Effector memory CD4-positive, alpha-beta T cell (primary cell): ENCODE results near the gene NRIP1.

Source experiments
- DNase-seq, 3 donors: peaks; one replicate each; pipeline ENCODE4 v3.0.0-alpha.2; 2020
- H3K27ac ChIP-seq: 2 replicates; pipeline ENCODE4 v1.7.0; 2013; ENCODE audit warnings: mild to moderate bottlenecking, low read length, moderate library complexity; ENCODE audit not compliant: insufficient read depth, poor library complexity, severe bottlenecking
- H3K27me3 ChIP-seq: replicated peaks from 2 replicates; pipeline ENCODE4 v1.7.0; 2013; ENCODE audit warnings: mild to moderate bottlenecking, low read length; ENCODE audit not compliant: insufficient read depth, control insufficient read depth, poor library complexity, severe bottlenecking
- H3K36me3 ChIP-seq: 2 replicates; pipeline ENCODE4 v1.7.0; 2013; ENCODE audit warnings: mild to moderate bottlenecking, low read length, moderate library complexity; ENCODE audit not compliant: control insufficient read depth, insufficient read depth
- H3K4me1 ChIP-seq: 2 replicates; pipeline ENCODE4 v1.7.0; 2013; ENCODE audit warnings: low read length, mild to moderate bottlenecking; ENCODE audit not compliant: control insufficient read depth, insufficient read depth, poor library complexity, severe bottlenecking
- H3K4me3 ChIP-seq: 2 replicates; pipeline ENCODE4 v1.7.0; 2013; ENCODE audit warnings: low read length, low read depth, mild to moderate bottlenecking; ENCODE audit not compliant: insufficient read depth, poor library complexity, severe bottlenecking
- H3K9me3 ChIP-seq: 2 replicates; pipeline ENCODE4 v1.7.0; 2013; ENCODE audit warnings: mild to moderate bottlenecking, low read length, moderate library complexity; ENCODE audit not compliant: control insufficient read depth

Gene NRIP1

DNA sequence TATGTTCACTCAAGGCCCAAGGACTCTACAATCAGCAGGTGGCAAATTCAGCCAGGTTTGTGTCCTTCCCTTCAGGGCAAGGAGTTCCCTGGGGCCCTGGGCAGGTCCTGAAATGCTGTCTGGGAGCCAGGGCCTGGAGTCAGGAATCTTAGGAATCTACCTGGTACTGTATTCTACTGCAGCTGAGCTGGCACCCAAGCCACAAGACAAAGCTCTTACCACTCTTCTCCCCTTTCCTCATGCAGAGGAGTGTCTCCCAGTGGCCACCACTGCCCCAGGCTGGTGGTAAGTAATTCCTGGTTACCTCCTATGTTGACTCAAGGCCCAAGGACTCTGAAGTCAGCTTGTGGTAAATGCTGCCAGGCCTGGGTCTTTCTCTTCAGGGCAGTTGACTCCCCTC, 153.4 kb downstream of the NRIP1 start:
- no peak for DNase-seq
- Histone ChIP-seq H3K4me3 (no peak overlapping the region), H3K4me1 (no peaks in the 10 kb centered on the region), H3K27ac (no peak overlapping the region), H3K36me3 (no peaks in the 10 kb centered on the region), H3K27me3 (no peaks in the 10 kb centered on the region), H3K9me3 (no peaks in the 10 kb centered on the region)
